ENCODE measurements around the gene COX4I1. TPM values are rescaled to one million over a fixed set of nuclear protein-coding genes. Genes with fewer than 3 reads are reported as not detected.
"Not testable (repeated sequence)": the region's sequence is repeated elsewhere in the genome, so short reads cannot be mapped to it uniquely, and the experiment has no call there.

The COX4I1 gene
- total RNA-seq, 1 donor from 2014 or later: 591 TPM

DNA sequence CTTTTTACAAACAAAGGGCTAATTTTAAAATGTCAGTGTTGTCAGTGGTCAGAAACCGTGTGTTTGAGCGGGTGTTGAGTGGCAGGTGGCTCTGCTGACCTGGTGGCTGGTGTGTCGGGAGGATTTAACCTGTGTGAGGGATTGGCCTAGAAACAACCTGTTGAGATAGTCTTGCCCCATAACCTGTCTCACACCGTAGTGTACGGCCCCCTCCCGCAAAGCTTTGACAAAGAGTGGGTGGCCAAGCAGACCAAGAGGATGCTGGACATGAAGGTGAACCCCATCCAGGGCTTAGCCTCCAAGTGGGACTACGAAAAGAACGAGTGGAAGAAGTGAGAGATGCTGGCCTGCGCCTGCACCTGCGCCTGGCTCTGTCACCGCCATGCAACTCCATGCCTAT is 7.0 kb downstream of the COX4I1 start:
- TF ChIP-seq CTCF (IDR thresholded peaks at IDR 0.05; ENCODE audit: insufficient read depth, low read length, severe bottlenecking): no peak
- DNase-seq (ENCODE audit: low read depth) (no peak), FAIRE-seq (no peak)
- Histone ChIP-seq H3K4me3 (ENCODE audit: low read depth, low read length) (no peak overlapping the region), H3K27me3 (ENCODE audit: control insufficient read depth, insufficient read depth, low read length) (no peaks in the 10 kb centered on the region), H3K36me3 (ENCODE audit: control insufficient read depth, insufficient read depth, low read length) (peaks cover 20% of the 10 kb centered on the region)

GRCh38 chr16:85807340-85807739 is 7.8 kb downstream of the COX4I1 start:
- H3K27me3 ChIP-seq (ENCODE audit: control insufficient read depth, insufficient read depth, low read length); DNase-seq (ENCODE audit: low read depth); FAIRE-seq; H3K4me3 ChIP-seq (ENCODE audit: low read depth, low read length): not testable (repeated sequence)
- H3K36me3 ChIP-seq (ENCODE audit: control insufficient read depth, insufficient read depth, low read length): peaks cover 13% of the 10 kb centered on the region

GRCh38 chr16:85808104-85808503 is 8.6 kb downstream of the COX4I1 start:
- not testable (repeated sequence) for H3K4me3 ChIP-seq (ENCODE audit: low read depth, low read length); FAIRE-seq; DNase-seq (ENCODE audit: low read depth); H3K27me3 ChIP-seq (ENCODE audit: control insufficient read depth, insufficient read depth, low read length); H3K36me3 ChIP-seq (ENCODE audit: control insufficient read depth, insufficient read depth, low read length)

GRCh38 chr16:85808926-85809325 is 9.4 kb downstream of the COX4I1 start:
- no peak for TF ChIP-seq CTCF (IDR thresholded peaks at IDR 0.05; ENCODE audit: insufficient read depth, low read length, severe bottlenecking)
- H3K36me3 ChIP-seq (ENCODE audit: control insufficient read depth, insufficient read depth, low read length): peaks cover 4% of the 10 kb centered on the region
- peaks cover 7% of the 10 kb centered on the region for H3K27me3 ChIP-seq (ENCODE audit: control insufficient read depth, insufficient read depth, low read length)
- no peak overlapping the region for H3K4me3 ChIP-seq (ENCODE audit: low read depth, low read length)
- DNase-seq (ENCODE audit: low read depth) (no peak), FAIRE-seq (no peak)

DNA sequence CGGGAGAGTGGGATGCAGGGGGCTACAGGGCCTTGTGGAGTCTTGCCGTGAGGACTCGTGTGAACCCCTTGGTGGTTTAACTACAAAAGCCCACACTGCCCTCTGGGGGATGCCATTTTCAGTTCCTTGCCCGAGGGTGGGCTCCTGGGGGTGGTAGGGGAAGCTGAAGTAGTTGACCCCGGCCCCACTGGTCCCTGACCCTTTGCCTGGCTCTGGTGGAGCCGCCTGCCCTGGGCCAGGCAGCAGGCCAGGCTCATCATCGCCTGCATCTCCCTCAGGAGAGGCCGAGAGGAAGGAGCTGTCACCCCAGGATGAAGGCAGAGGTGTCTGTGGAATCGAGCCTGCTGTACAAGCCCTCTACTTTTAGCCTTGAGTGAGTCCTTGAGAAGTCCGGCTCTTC is 10.2 kb downstream of the COX4I1 start:
- FAIRE-seq: no peak
- H3K4me3 ChIP-seq (ENCODE audit: low read depth, low read length): no peak overlapping the region
- DNase-seq (ENCODE audit: low read depth): no peak
- peaks cover 3% of the 10 kb centered on the region for H3K36me3 ChIP-seq (ENCODE audit: control insufficient read depth, insufficient read depth, low read length)
- no peak for TF ChIP-seq CTCF (IDR thresholded peaks at IDR 0.05; ENCODE audit: insufficient read depth, low read length, severe bottlenecking)
- peaks cover 7% of the 10 kb centered on the region for H3K27me3 ChIP-seq (ENCODE audit: control insufficient read depth, insufficient read depth, low read length)

- DNase-seq (ENCODE audit: low read depth): no peak
- H3K4me3 ChIP-seq (ENCODE audit: low read depth, low read length): no peak overlapping the region
- no peak for FAIRE-seq
Measured at GRCh38 chr16:85810097-85810741, 10.7 kb downstream of the COX4I1 start.

More at GRCh38 chr16:85810097-85810741, 10.7 kb downstream of the COX4I1 start:
- Histone ChIP-seq H3K36me3 (ENCODE audit: control insufficient read depth, insufficient read depth, low read length) (peaks cover 3% of the 10 kb centered on the region), H3K27me3 (ENCODE audit: control insufficient read depth, insufficient read depth, low read length) (peaks cover 7% of the 10 kb centered on the region)
- no peak for TF ChIP-seq CTCF (IDR thresholded peaks at IDR 0.05; ENCODE audit: insufficient read depth, low read length, severe bottlenecking)
